Stimulated activated CD8-positive, alpha-beta memory T cell treated with anti-CD3 and anti-CD28 coated beads, Interleukin-2, amount 100 ng/mL, for 1 hour (primary cell): ENCODE data around the gene CAP2.
"Not testable (repeated sequence)": the region's sequence is repeated elsewhere in the genome, so short reads cannot be mapped to it uniquely, and the experiment has no call there.

Experiments used
- DNase-seq, 2 donors: peaks; one replicate each; pipeline ENCODE4 v3.0.0-alpha.2; 2020; ENCODE audit warnings: low read depth in 2 of 2

Gene CAP2

GRCh38 chr6:17396256-17396655, 2.9 kb downstream of the CAP2 start:
- DNase-seq: no peak

DNA sequence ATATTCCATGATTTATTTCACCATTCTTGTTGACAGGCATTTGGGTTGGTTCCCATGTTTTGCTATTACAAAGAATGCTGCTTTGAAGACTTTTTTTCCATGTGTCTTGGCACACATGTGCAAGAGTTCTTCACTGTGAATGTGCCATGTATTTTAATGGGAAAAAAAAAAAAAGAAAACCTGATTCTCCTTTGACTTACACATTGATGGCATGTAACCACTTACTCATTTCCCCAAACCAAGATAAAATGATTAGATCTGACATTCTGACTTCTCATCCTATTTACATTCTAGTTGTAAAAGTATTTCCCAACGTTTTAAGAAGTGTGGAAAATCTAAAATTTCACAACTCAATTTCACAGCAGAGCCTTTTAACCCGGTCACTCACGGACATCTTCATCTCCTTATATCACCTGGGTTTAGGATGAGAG, 4.4 kb downstream of the CAP2 start:
- no peak for DNase-seq

GRCh38 chr6:17405181-17405943, 12.0 kb downstream of the CAP2 start:
- DNase-seq: not testable (repeated sequence)

GRCh38 chr6:17405944-17406245, 12.5 kb downstream of the CAP2 start:
- no peak for DNase-seq

- no peak for DNase-seq
These were observed 14.7 kb downstream of the CAP2 start for GRCh38 chr6:17408081-17408480.

DNA sequence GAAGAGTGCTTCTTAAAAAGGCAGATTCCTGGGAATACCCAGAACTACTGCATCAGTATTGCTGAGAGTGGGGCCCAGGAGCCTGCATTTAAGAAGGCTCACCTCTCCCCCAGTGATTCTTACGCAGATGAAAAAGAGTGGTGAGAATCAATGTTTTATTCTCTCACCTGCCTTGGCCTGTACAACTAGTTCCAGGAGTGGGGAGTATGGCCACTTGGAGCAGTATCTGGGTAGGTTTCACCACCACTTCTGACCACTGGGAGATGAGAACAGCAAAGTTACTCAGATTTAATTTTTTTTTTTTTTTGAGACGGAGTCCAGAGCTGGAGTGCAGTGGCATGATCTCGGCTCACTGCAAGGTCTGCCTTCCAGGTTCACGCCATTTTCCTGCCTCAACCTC, 16.9 kb downstream of the CAP2 start:
- no peak for DNase-seq

- DNase-seq: no peak
These were observed 19.9 kb downstream of the CAP2 start for GRCh38 chr6:17413313-17413750.

DNA sequence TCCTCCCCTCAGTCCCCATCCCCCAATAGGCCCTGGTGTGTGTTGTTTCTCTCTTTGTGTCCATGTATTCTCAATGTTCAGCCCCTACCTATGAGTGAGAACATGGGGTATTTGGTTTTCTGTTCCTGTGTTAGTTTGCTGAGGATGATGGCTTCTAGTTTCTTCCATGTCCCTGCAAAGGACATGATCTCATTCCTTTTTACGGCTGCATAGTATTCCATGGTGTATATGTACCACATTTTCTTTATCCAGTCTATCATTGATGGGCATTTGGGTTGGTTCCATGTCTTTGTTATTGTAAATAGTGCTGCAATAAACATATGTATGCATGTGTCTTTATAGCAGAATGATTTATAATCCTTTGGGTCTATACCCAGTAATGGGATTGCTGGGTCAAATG, 21.0 kb downstream of the CAP2 start:
- DNase-seq: not testable (repeated sequence)

DNA sequence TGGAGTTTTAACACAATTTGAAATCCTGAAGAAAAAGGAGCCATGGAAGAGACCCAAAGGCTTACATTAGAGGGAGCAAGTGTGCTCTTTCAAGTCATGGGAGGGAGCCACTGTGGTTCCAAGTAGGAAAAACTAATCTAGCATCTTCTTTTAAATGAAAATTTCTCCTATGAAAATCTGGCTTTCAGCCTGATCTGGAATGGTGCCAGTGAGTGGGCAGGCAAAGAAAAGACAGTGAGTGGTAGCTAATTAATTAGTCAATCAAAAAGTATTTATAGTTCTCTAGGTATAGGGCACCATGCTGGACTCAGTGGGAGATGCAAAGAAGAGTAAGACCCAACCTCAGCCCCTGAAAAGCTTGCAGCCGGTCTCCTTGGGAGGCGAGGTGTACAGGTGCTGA, 21.9 kb downstream of the CAP2 start:
- DNase-seq: no peak

DNA sequence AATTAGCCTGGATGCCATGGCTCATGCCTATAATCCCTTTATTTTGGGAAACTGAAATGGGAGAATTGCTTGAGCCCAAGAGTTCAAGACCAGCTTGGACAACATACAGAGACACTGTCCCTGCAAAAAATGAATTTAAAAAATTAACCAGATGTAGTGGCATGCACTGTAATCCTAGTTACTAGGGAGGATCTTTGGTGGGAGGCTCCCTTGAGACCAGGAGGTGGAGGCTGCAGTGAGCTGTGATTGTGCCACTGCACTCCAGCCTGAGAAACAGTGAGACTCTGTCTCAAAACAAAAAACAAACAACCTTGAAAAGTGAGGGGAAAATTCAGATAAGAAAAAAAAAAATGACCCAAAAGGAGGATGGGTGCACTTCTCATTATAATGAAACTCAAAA, 23.4 kb downstream of the CAP2 start:
- DNase-seq: no peak

DNA sequence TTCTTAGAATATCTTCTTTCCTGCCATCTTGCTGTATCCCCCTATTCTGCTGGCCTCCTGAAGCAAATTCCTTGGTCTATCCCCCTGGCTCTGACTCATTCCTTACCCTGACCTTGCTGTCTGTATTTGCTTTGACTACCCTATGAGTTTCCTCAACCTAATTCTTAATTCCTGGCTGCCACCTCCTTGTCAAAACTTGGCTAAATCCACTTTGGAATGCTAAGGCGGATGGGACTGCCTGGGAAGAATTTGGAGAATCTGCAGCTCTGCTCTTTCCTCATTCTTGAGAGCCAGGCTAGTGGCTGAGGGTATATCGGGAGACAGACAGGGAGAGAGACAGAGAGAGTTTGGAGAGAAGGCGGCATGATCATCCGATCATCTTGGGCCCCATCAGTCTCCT, 24.4 kb downstream of the CAP2 start:
- DNase-seq: no peak

DNA sequence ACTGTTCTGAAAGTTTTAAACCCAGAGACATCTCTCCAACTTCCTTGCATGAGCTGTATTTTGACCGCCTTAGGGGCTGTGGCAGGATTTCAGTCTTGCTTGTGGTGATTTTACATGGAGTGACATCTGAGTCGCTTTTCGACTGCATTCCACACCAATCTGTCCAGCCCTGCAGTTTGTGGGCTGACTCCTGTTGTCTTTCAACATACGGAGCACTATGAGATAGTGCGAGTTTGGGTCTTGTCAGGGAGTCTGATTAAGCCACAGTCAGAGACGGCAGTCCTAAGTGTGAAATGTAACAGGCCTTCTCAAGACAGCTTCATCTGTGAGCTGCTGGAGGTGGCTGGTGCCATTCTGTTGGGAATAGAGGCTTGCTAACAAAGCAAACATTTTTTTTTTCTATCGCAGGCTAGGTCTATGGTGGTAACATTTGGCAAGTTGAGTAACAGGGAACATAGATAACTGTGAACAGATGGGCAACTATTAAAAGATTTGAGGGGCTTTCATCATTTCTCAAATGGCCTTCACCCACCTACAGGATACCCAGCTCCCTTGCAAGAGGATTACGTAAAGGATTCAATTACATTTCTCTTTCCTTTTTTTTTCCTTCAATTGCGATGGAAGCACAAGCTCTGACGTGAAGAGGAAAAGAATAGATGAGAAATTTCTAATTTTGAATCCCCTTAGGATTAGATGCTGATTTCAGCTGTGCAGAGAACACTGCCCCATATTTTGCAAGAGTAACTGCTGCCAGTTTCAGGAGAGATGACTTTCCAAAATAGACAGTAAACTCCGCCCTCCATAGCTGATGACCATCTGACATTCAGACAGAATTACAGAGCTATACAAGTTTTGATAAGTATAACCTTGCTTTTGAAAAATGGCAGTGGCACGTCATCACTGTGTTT, 25.1 kb downstream of the CAP2 start:
- DNase-seq: no peak

GRCh38 chr6:17419189-17419575, 25.8 kb downstream of the CAP2 start:
- no peak for DNase-seq

- no peak for DNase-seq
These were observed 27.0 kb downstream of the CAP2 start for GRCh38 chr6:17420368-17420767.

- DNase-seq: no peak
These were observed 28.0 kb downstream of the CAP2 start for GRCh38 chr6:17421406-17421805.

DNA sequence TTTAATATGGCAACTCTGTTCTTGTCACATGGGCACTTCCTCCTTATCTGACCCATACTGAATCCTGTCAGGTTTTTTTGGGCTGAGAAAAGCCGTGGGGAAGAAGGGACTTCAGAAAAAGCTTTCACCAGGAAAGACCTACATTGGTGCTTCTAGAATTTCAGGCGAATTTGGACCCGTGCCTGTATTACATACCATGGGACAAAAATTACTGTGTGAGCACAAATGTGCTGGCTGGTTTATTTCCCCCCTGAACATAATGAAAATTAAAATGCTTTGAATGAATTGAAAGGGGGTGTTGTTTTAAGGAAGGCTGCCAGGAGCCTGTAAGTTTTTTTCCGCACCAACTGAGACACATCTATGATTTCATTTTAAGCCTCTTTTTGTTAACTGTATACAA, 29.6 kb downstream of the CAP2 start:
- DNase-seq: no peak

DNA sequence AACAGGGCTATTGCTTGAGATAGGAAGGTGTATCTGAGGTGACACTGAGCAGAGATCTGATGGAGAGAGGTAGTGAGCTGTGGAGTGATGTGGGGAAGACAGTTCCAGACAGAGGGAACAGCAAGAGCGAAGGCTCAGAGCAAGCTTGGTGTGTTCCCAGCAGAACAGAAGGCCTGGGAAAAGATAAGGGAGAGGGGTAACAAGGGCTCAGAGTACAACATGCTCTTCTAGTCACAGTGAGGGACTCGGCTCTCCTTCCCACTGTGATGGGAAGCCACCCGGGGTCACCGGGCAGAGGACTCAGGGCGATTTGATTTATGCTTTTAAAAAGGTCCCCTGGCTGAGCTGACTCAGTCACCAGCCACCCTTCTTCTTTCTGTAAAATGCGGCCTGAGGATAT, 33.7 kb downstream of the CAP2 start:
- no peak for DNase-seq

DNA sequence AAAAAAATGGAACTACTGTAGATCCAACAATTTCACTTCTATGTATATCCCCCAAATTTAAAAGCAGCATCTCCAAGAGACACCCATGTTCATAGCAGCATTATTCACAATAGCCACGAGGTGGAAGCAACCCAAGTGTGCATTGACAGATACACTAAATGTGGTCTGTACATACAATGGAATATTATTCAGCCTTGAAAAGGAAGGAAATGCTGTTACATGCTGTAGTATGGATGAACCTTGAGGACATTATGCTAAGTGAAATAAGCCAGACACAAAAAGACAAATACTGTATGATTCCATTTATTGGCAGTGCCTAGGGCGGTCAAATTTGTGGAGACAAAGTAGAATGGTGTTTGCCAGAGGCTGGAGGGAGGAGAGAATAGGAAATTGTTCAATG, 34.2 kb downstream of the CAP2 start:
- no peak for DNase-seq

GRCh38 chr6:17428595-17429120, 35.3 kb downstream of the CAP2 start:
- DNase-seq: not testable (repeated sequence)

DNA sequence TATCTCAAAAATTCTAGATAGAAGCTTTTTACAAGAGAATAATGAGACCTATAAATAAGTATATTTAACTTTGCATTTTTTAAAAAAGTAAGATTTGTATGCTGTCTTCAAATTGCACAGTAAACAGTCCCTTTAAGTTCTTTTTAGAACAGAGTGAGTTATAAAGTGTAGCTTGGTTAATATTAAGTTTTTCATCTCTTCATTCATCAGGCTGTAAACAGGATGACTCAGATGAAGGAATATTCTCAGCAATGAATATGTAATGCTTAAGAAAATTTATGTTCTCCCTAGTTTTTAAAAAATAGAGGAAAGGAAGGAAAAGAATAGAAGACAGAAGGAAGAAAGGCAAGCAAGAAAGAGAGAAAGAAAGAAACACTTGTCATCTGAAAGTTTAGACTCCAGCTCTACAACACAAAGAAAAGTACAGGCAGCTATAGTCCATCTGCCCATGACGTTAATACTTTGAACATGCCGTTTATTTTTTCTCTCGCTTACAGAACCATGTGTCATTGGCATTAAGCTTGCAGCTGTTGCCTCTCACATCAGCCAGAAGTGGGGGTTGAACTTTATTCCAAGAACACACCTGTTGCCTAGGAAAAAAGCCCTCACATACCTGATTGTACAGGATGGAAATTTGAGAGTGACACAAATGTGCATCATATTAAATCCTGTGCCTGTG, 36.1 kb downstream of the CAP2 start:
- DNase-seq: no peak

DNA sequence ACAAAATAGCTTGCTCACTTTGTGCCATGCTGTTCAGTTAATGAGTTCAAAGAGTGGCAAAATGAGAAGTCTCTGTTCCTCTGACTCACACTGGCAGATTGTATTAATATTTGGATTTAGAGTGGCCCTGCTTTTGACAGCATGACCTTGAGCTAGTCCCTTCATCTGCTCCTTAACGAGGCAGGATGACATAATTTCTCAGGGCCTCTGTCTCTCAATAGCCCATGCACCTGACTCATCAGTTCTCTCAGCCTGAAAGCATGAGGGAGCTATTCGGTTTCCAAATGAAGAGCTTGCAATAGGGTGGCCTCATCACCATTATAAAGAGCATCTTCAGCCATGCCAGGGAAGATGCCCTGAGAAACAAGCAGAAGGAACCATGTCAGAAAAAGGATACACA, 38.2 kb downstream of the CAP2 start:
- DNase-seq: no peak

GRCh38 chr6:17432356-17432755, 39.0 kb downstream of the CAP2 start:
- no peak for DNase-seq
